ENCODE data around the gene SMC1B. TPM values are rescaled to one million over a fixed set of nuclear protein-coding genes. Genes with fewer than 3 reads are reported as not detected.
"Not testable (repeated sequence)": the region's sequence is repeated elsewhere in the genome, so short reads cannot be mapped to it uniquely, and the experiment has no call there.

Gene SMC1B
- polyA plus RNA-seq, 1 donor = 0.06 TPM

- no peak for DNase-seq
Measured at GRCh38 chr22:45420011-45420410, 6.6 kb upstream of the SMC1B start.

- no peak for DNase-seq
Measured at GRCh38 chr22:45418770-45419138, 5.4 kb upstream of the SMC1B start.

GRCh38 chr22:45418056-45418769 is 4.8 kb upstream of the SMC1B start:
- DNase-seq = no peak

GRCh38 chr22:45413013-45413367 is 409 bp downstream of the SMC1B start:
- no peak for DNase-seq

- DNase-seq = no peak
Measured at GRCh38 chr22:45407793-45408192, 5.6 kb downstream of the SMC1B start.

GRCh38 chr22:45402466-45402985 is 10.9 kb downstream of the SMC1B start:
- no peak for DNase-seq

- no peak for DNase-seq
Measured at GRCh38 chr22:45399712-45400445, 13.5 kb downstream of the SMC1B start.

GRCh38 chr22:45398214-45398613 is 15.2 kb downstream of the SMC1B start:
- DNase-seq = no peak

GRCh38 chr22:45397806-45398205 is 15.6 kb downstream of the SMC1B start:
- no peak for DNase-seq

- DNase-seq = no peak
Measured at GRCh38 chr22:45389546-45389945, 23.9 kb downstream of the SMC1B start.

- no peak for DNase-seq
Measured at GRCh38 chr22:45381348-45381747, 32.1 kb downstream of the SMC1B start.

- DNase-seq = no peak
Measured at GRCh38 chr22:45376703-45377102, 36.7 kb downstream of the SMC1B start.

GRCh38 chr22:45376009-45376408 is 37.4 kb downstream of the SMC1B start:
- no peak for DNase-seq

- DNase-seq = not testable (repeated sequence)
Measured at GRCh38 chr22:45373592-45373991, 39.8 kb downstream of the SMC1B start.

- no peak for DNase-seq
Measured at GRCh38 chr22:45366713-45367112, 46.7 kb downstream of the SMC1B start.

- no peak for DNase-seq
Measured at GRCh38 chr22:45359627-45360026, 53.8 kb downstream of the SMC1B start.

GRCh38 chr22:45358127-45358526 is 55.3 kb downstream of the SMC1B start:
- DNase-seq = no peak

- no peak for DNase-seq
Measured at GRCh38 chr22:45357490-45357889, 55.9 kb downstream of the SMC1B start.

- no peak for DNase-seq
Measured at GRCh38 chr22:45353786-45354185, 59.6 kb downstream of the SMC1B start.

- not testable (repeated sequence) for DNase-seq
Measured at GRCh38 chr22:45352757-45353156, 60.6 kb downstream of the SMC1B start.

GRCh38 chr22:45351956-45352355 is 61.4 kb downstream of the SMC1B start:
- DNase-seq = no peak

GRCh38 chr22:45349916-45350315 is 63.5 kb downstream of the SMC1B start:
- DNase-seq = no peak

GRCh38 chr22:45344334-45344733 is 69.1 kb downstream of the SMC1B start:
- DNase-seq = no peak

GRCh38 chr22:45343143-45343542 is 70.3 kb downstream of the SMC1B start:
- DNase-seq = no peak

Data from hindlimb muscle (tissue), 1 donor.